HG03175 (cell line): Measurements from ENCODE around the gene EGFLAM.

ENCODE experiments used
- ATAC-seq: cut with Tn5 transposase; IDR thresholded peaks from one replicate; pipeline ENCODE4 v1.9.1; 2021; ENCODE audit warnings: mild to moderate bottlenecking, moderate library complexity; ENCODE audit not compliant: unreplicated experiment

EGFLAM gene

DNA sequence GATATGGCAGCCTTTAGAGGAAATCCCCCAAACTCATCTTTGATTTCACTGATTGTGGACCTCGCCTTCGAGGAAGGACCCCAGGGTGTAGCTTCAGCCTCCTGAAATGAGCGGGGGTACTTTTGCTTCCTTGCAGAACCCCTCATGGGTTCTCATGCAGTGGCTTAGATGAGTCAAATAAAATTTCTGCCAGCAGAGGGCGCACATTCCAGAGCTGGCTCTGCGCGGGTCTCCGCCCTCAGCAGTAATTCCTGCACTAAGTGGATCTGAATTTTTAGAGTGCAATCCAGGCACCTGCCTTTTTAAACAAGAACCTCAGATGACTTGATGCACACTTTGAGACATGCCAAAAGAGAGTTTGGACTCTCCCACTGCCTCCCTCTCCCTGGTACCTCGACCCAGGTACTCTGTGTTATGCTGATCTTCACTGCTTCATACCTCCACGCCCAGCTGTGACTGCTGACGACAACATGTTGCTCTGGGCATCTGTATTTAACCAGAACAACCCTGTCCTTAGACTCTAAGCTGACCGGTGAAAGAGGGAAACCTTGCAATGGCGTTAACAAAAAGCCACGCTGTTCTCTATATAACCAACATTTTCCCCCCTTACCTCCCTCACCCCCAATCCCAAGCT is 7.3 kb downstream of the EGFLAM start:
- peak; percentile 91 for ATAC-seq

GRCh38 chr5:38267372-38267771 is 9.0 kb downstream of the EGFLAM start:
- ATAC-seq: no peak

DNA sequence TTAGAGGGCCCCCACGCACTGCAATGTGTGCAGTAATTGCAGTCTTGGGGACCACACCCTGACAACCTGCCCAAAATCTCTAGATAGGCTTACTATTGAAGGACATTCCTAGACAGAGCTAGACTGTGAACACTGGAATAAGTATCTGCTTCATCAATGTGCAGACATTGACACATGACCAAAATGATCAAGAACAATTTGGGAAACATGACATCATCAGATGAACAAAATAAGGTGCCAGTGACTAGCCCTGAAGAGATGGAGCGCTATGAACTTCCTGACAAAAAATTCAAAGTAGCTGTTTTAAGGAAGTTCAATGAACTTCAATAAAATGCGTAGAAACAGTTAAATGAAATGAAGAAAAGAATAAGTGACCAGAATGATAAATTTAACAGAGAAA is 15.3 kb downstream of the EGFLAM start:
- ATAC-seq: no peak

DNA sequence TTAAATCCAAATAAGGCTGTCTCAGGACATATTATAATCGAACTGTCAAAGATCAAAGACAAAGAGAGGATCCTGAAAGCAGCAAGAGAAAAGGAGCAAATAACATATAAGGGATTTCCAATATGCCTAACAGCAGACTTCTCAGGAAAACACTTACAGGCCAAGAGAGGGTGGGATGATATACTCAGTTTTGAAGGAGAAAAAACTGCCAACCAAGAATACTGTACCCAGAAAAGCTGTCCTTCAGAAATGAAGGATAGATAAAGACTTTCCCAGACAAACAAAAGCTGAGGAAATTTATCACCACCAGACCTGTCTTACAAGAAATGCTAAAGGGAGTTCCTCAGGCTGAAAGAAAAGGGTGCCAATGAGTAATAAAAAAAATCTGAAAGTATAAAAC is 16.0 kb downstream of the EGFLAM start:
- no peak for ATAC-seq

- ATAC-seq: no peak
Observed at GRCh38 chr5:38284384-38284783, 26.0 kb downstream of the EGFLAM start.

GRCh38 chr5:38285226-38285625 is 26.9 kb downstream of the EGFLAM start:
- no peak for ATAC-seq

DNA sequence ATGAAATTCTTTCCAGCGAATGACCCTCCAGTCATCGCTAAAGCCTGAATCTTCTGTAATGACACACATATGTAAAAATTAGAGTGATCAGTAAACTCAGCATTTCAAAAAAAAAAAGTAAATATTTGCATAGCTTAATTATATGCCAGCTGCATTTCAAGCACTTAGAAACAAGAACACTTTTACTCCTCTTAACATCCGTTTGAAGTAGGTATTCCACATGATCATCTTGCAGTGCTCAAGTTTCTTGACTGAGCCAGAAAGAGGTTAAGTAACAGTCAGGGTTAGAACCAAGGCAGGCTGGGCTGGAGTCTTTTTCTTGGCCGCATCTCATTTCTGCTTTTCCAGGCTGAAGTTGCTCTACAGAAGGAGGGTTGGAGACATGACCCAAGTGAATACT is 27.6 kb downstream of the EGFLAM start:
- ATAC-seq: no peak

DNA sequence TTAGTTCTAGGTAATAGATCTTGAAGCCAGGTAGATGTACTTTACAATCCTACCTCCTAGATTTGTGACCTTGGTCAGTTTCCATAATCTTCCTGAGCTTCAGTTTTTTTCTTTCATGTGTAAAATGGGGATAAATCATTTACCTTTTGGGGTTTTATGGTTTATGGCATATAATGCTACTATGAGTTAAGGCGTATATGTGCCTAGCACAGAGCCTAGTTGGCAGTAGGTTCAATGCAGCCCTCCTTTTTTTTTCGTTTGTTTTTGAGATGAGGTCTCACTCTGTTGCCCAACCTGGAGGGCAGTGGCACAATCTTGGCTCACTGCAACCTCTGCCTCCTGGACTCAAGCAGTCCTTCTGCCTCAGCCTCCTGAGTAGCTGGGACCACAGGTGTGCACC is 28.8 kb downstream of the EGFLAM start:
- no peak for ATAC-seq

DNA sequence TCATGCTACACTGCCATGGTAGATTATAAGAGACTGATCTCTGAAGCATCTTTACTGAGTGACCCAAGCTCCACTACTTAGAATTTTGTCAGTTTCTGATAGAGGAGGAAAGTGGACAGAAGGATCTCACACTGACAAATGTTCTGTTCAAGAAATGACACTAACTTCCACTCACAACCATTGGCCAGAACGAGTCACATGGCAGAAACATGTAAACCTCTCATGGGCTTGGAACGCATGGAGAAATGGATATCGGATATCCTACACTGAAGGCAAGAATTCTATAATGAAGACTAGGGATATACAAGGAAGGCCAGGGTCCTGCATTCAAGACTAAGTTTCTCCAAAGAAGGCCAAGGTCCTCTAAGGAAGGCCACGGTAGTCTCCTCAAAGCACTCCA is 31.1 kb downstream of the EGFLAM start:
- ATAC-seq: no peak

- no peak for ATAC-seq
Observed at GRCh38 chr5:38290028-38290653, 31.8 kb downstream of the EGFLAM start.

DNA sequence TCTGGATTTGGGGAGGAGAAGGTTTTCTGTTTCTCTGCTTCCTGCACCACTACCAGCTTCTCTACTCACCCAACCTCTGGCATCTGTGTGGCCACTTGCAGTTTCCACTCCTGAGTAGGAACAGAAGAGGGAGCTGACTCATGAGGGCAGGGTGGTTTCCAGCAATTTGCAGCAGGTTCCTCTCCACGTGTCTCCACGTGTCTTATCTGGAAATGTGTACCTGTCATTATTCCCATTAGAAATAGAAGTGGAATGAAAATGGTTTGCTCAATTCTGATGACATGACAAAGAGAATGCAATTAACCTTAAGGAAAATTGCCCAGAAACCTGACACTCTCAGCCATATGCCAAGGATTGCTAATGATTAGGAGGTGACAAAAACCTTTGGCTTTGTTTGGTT is 33.0 kb downstream of the EGFLAM start:
- ATAC-seq: no peak

- ATAC-seq: no peak
Observed at GRCh38 chr5:38292228-38292627, 33.9 kb downstream of the EGFLAM start.

DNA sequence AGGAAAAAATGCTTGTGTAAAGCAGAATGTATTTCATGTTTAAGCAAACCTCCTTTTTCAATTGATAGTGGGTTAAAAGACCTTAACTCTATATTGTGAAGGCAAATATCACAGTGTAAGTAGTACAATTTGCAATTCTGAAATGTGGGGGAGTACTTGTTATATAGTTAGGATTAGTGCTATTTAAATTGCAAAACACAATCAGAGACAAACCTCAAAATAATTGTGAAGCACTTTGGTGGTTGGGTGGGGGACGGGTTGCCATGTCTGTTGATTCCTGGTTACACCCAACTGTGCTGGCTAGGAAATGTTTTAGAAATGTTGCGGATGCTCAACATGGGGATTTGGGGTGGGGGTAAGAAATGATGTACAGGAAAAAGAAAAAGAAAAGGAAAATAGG is 37.4 kb downstream of the EGFLAM start:
- ATAC-seq: no peak

- no peak for ATAC-seq
Observed at GRCh38 chr5:38297830-38298608, 39.7 kb downstream of the EGFLAM start.

- ATAC-seq: no peak
Observed at GRCh38 chr5:38299585-38299984, 41.2 kb downstream of the EGFLAM start.

- ATAC-seq: no peak
Observed at GRCh38 chr5:38305148-38305547, 46.8 kb downstream of the EGFLAM start.

DNA sequence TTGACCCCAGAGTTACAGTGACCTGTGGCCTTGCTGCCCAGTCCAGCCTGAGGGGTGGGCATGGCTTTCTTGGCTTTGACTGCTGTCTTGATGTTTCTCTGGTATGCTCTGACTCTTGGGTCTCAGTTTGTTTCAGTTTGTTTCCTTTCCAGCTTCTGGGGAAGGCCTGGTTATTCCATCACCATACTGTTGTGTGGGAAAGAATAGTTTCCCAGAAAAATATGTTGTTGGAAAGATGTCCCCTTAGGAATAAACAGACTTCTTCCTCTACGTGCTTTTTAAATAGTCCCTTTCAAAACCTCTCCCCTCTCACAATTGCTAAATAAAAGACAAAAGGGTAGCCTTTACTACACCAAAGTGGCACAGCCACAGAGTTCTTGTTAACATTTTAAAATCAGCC is 49.5 kb downstream of the EGFLAM start:
- ATAC-seq: no peak

DNA sequence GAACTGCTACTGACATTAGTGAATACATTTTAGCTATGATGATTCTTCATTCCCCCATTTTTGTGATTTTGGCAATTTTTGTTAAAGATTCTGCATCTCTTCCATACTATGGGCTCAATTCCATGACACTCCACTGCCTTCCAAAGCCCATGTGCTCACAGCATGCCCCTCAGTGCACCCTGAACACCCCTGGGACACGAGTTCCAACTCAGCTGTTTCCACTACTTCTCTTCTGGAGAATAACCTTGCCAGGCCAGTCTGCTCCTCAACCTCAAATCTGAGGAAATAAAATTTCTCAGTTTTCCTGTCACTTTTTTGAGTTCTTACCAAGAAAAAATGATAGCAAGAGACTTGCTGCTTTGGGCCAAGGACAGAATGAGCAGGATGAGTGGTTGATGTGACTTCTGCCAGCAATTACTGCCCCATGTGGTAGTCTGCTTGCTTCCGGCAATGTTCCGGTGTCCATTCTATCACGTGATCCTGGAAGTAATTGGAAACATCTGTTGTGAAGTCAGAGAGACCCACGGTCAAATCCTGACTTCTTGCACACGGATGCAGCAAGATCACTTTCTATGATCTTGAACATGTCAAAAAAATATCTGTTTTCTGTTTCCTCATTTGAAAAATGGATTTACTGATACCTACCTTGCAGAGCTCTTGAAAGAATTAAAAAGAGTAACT is 58.3 kb downstream of the EGFLAM start:
- ATAC-seq: no peak

DNA sequence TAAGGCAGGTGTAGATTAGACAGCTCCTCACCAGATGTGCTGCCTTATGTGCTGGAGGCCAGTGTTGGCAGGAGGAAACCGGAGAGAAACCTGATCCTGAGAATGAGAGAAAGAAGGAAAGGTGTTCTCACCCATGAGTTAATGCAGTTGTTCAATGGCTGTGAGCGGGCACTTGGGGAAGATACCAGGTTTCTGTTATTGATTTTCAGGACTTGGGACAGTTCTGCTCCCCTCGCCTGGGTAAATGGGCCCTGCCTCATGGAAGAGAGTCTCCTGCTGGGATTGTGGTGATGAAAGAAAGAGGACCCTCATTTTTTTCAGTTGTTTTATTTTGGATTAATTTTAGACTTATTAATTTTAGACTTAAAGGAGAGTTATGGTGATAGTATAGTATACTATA is 59.5 kb downstream of the EGFLAM start:
- ATAC-seq: no peak

- no peak for ATAC-seq
Observed at GRCh38 chr5:38319491-38319890, 61.1 kb downstream of the EGFLAM start.

GRCh38 chr5:38321978-38322377 is 63.6 kb downstream of the EGFLAM start:
- no peak for ATAC-seq
